Activated CD8-positive, alpha-beta T cell treated with anti-CD3 and anti-CD28 coated beads for 36 hours (primary cell): Measurements from ENCODE around the gene XRRA1. TPM values are rescaled to one million over a fixed set of nuclear protein-coding genes. Genes with fewer than 3 reads are reported as not detected.

Source experiments
- ATAC-seq: fragments of 200-7000 bp; cut with Tn5 transposase; one replicate; pipeline ENCODE4 v1.10.0; 2021; ENCODE audit warnings: mild to moderate bottlenecking, moderate library complexity
- CTCF ChIA-PET: fragments of 350-600 bp; sonication (Branson Sonifier 250); formaldehyde crosslinking; loops from one replicate; lab custom pipeline; 2021; ENCODE audit warnings: antibody characterized with exemption; lab: Charles Lee
- POLR2A ChIA-PET: fragments of 350-600 bp; sonication (Branson Sonifier 250); formaldehyde crosslinking; loops from one replicate; lab custom pipeline; 2021; ENCODE audit warnings: antibody characterized with exemption; lab: Charles Lee
- DNase-seq: peaks from one replicate; pipeline ENCODE4 v3.0.0-alpha.2; 2020
- H3K27ac Mint-ChIP-seq: one replicate; pipeline ENCODE4 v1.8.0; 2021; ENCODE audit warnings: mild to moderate bottlenecking, mixed read lengths
- H3K27me3 Mint-ChIP-seq: one replicate; pipeline ENCODE4 v1.8.0; 2021; ENCODE audit warnings: mixed read lengths
- H3K36me3 Mint-ChIP-seq: one replicate; pipeline ENCODE4 v1.8.0; 2021; ENCODE audit warnings: low read depth, mixed read lengths
- H3K4me1 Mint-ChIP-seq: one replicate; pipeline ENCODE4 v1.8.0; 2021; ENCODE audit warnings: low read depth, mixed read lengths
- H3K4me3 Mint-ChIP-seq: one replicate; pipeline ENCODE4 v1.8.0; 2021; ENCODE audit warnings: mild to moderate bottlenecking, moderate library complexity, mixed read lengths
- H3K9me3 Mint-ChIP-seq: one replicate; pipeline ENCODE4 v1.8.0; 2021; ENCODE audit warnings: mixed read lengths
- CTCF ChIP-seq: fragments of 200-600 bp; IDR thresholded peaks from one replicate; pipeline ENCODE4 v1.8.0; 2022; ENCODE audit warnings: antibody characterized with exemption, mild to moderate bottlenecking
- intact Hi-C: fragments of 100-400 bp; cut with micrococcal nuclease; formaldehyde crosslinking; loops from one replicate; pipeline ENCODE4 v1.10.0; 2022
- total RNA-seq, 2 experiments: library from RNA; stranded (reverse); gene quantifications; one replicate each; pipeline ENCODE4 v1.2.3, GENCODE V29; 2021

Gene XRRA1
- total RNA-seq, 2 experiments from 2014 or later: 19.0 to 19.3 TPM

GRCh38 chr11:74952752-74953151, 3.9 kb upstream of the XRRA1 start:
- Mint-ChIP-seq H3K27ac (no peak overlapping the region), H3K27me3 (no peaks in the 10 kb centered on the region), H3K36me3 (peaks cover 25% of the 10 kb centered on the region), H3K9me3 (no peaks in the 10 kb centered on the region), H3K4me1 (peaks cover 59% of the 10 kb centered on the region), H3K4me3 (no peak overlapping the region)
- no peak for TF ChIP-seq CTCF
- CTCF ChIA-PET: interaction anchor here (1.0 to 2.3 kb wide), 3 partner anchors 10 to 289 kb away, joined by 3 to 12 read pairs (median 5); partner anchors contain the start of gene TPBGL
- intact Hi-C loops: no loop called here
- ATAC-seq (no peak), DNase-seq (no peak)
- POLR2A ChIA-PET: interaction anchor here (0.6 to 1.6 kb wide), 3 partner anchors 16 to 1274 kb away, joined by 3 to 7 read pairs (median 5); partner anchors contain the start of gene NEU3

GRCh38 chr11:74951226-74951625, 2.3 kb upstream of the XRRA1 start:
- DNase-seq: no peak
- ChIA-PET CTCF (interaction anchor here (3.8 kb wide), 1 partner anchor 22 kb away, joined by 17 read pairs; no protein-coding TSS in a partner anchor), POLR2A (interaction anchor here (0.6 to 1.1 kb wide), 3 partner anchors 12 to 283 kb away, joined by 3 read pairs; no protein-coding TSS in a partner anchor)
- Mint-ChIP-seq H3K27me3 (no peaks in the 10 kb centered on the region), H3K36me3 (peaks cover 28% of the 10 kb centered on the region), H3K27ac (no peak overlapping the region), H3K9me3 (no peaks in the 10 kb centered on the region), H3K4me1 (peaks cover 52% of the 10 kb centered on the region), H3K4me3 (peak overlapping the region; percentile 99)
- TF ChIP-seq CTCF: no peak
- no peak for ATAC-seq
- intact Hi-C loops: no loop called here

GRCh38 chr11:74950374-74950969, 1.6 kb upstream of the XRRA1 start:
- Mint-ChIP-seq H3K4me1 (peaks cover 50% of the 10 kb centered on the region), H3K4me3 (peak overlapping the region; percentile 99), H3K9me3 (no peaks in the 10 kb centered on the region), H3K27me3 (no peaks in the 10 kb centered on the region), H3K27ac (peak overlapping the region; percentile 95), H3K36me3 (peaks cover 30% of the 10 kb centered on the region)
- intact Hi-C loops: no loop called here
- ChIA-PET POLR2A (interaction anchor here (0.9 to 1.1 kb wide), 3 partner anchors 9 to 284 kb away, joined by 3 read pairs; no protein-coding TSS in a partner anchor), CTCF (interaction anchor here (1.0 to 3.8 kb wide), 2 partner anchors 15 to 21 kb away, joined by 3 to 17 read pairs; no protein-coding TSS in a partner anchor)
- DNase-seq: no peak
- ATAC-seq: no peak
- no peak for TF ChIP-seq CTCF

- Mint-ChIP-seq H3K27ac (peak overlapping the region; percentile 95), H3K27me3 (no peaks in the 10 kb centered on the region), H3K9me3 (no peaks in the 10 kb centered on the region), H3K36me3 (peaks cover 33% of the 10 kb centered on the region), H3K4me1 (peaks cover 48% of the 10 kb centered on the region), H3K4me3 (peak overlapping the region; percentile 99)
- intact Hi-C loops: no loop called here
- TF ChIP-seq CTCF: no peak
- no peak for ATAC-seq
- ChIA-PET POLR2A (interaction anchor here (0.9 to 1.4 kb wide), 2 partner anchors 10 to 26 kb away, joined by 3 to 5 read pairs; no protein-coding TSS in a partner anchor), CTCF (interaction anchor here (1.0 to 3.8 kb wide), 3 partner anchors 16 to 299 kb away, joined by 3 to 17 read pairs (median 3); no protein-coding TSS in a partner anchor)
- no peak for DNase-seq
Observed at GRCh38 chr11:74949753-74950137, 854 bp upstream of the XRRA1 start.

- no peaks in the 10 kb centered on the region for H3K9me3 Mint-ChIP-seq
- H3K27me3 Mint-ChIP-seq: no peaks in the 10 kb centered on the region
- H3K4me1 Mint-ChIP-seq: peaks cover 46% of the 10 kb centered on the region
- H3K27ac Mint-ChIP-seq: peak overlapping the region; percentile 95
- peaks cover 44% of the 10 kb centered on the region for H3K36me3 Mint-ChIP-seq
- intact Hi-C loops: no loop called here
- CTCF ChIA-PET: interaction anchor here (0.7 to 3.8 kb wide), 6 partner anchors 9 to 300 kb away, joined by 3 to 17 read pairs (median 3); no protein-coding TSS in a partner anchor
- peak; percentile 15 for ATAC-seq
- DNase-seq: no peak
- no peak for TF ChIP-seq CTCF
- POLR2A ChIA-PET: interaction anchor here (0.8 to 1.4 kb wide), 7 partner anchors 8 to 67 kb away, joined by 3 to 6 read pairs (median 5); partner anchors contain the start of gene NEU3
- H3K4me3 Mint-ChIP-seq: peak overlapping the region; percentile 99
Observed at GRCh38 chr11:74948546-74948897, 369 bp downstream of the XRRA1 start.
